HepG2 (cell line): ENCODE measurements around the gene OR6V1. TPM values are rescaled to one million over a fixed set of nuclear protein-coding genes. Genes with fewer than 3 reads are reported as not detected.

Source experiments
- ATAC-seq: fragments of 200-7000 bp; cut with Tn5 transposase; 3 replicates; pipeline ENCODE4 v1.9.1; 2020; ENCODE audit warnings: mild to moderate bottlenecking, moderate library complexity
- BruUV-seq: library from RNA; stranded (reverse); fragments of 400-500 nt; replicated peaks from 2 replicates; lab custom pipeline; 2021; lab: Mats Ljungman, UMichigan
- CTCF ChIA-PET: fragments of 300-600 bp; formaldehyde crosslinking; extraction: SDS; loops from one replicate; lab custom pipeline; 2021; ENCODE audit warnings: low total read pairs, inconsistent platforms, low intra/inter-chr PET ratio; lab: Yijun Ruan, JAX
- POLR2A ChIA-PET: fragments of 350-600 bp; sonication (Branson Sonifier 250); formaldehyde crosslinking; loops from one replicate; lab custom pipeline; 2020; ENCODE audit warnings: antibody characterized with exemption, inconsistent platforms; lab: Yijun Ruan, JAX
- DNase-seq: peaks from one replicate; pipeline ENCODE4 v3.0.0-alpha.2; 2015; ENCODE audit warnings: low spot score
- FAIRE-seq: peaks from 3 replicates; lab custom pipeline; 2011; peaks lifted over from hg19 to GRCh38; lab: Jason Lieb, UNC
- H2AFZ ChIP-seq: one replicate; pipeline ENCODE4 v1.6.1; 2011; ENCODE audit warnings: low read length, inconsistent platforms
- H3K27ac ChIP-seq: fragments of 300-600 bp; 3 replicates; pipeline ENCODE4 v1.8.0; 2011; ENCODE audit warnings: mixed run types, mild to moderate bottlenecking, mixed read lengths, low read length, inconsistent platforms; ENCODE audit not compliant: insufficient read depth; ENCODE audit errors: extremely low read length
- H3K27me3 ChIP-seq, 2 experiments: fragments of 200-600 bp in 1 of 2; 2 replicates in 1 of 2; 3 replicates in 1 of 2; pipeline versions ENCODE4 v1.6.0 to v1.8.0; 2011; ENCODE audit warnings: low read length in 2 of 2, mild to moderate bottlenecking in 2 of 2, moderate library complexity in 2 of 2, inconsistent platforms in 1 of 2; ENCODE audit not compliant: insufficient read depth in 2 of 2, control insufficient read depth in 1 of 2
- H3K36me3 ChIP-seq, 2 experiments: fragments of 200-600 bp in 1 of 2; replicated peaks in 1 of 2; 2 replicates in 1 of 2; 3 replicates in 1 of 2; pipeline versions ENCODE4 v1.5.1 to v1.8.0; 2011; ENCODE audit warnings: low read length in 2 of 2, inconsistent platforms in 1 of 2; ENCODE audit not compliant: insufficient read depth in 2 of 2, control insufficient read depth in 1 of 2
- H3K4me1 ChIP-seq: 2 replicates; pipeline ENCODE4 v1.5.1; 2012; ENCODE audit warnings: low read length, inconsistent platforms; ENCODE audit not compliant: insufficient read depth
- H3K4me2 ChIP-seq: 2 replicates; pipeline ENCODE4 v1.6.0; 2011; ENCODE audit warnings: low read depth, low read length, inconsistent platforms
- H3K4me3 ChIP-seq, 3 experiments: fragments of 200-600 bp in 1 of 3; sonication (generic), shearing (Covaris generic) in 1 of 3; replicated peaks in 1 of 3; 2 replicates each; pipeline ENCODE4 v1.5.1; 2011 to 2016; ENCODE audit warnings: low read length in 3 of 3, inconsistent platforms in 2 of 3, low read depth in 2 of 3, mild to moderate bottlenecking in 2 of 3, control low read depth in 1 of 3, mixed read lengths in 1 of 3; ENCODE audit not compliant: insufficient read depth in 1 of 3
- H3K79me2 ChIP-seq: one replicate; pipeline ENCODE4 v1.6.1; 2011; ENCODE audit warnings: low read length, inconsistent platforms; ENCODE audit not compliant: insufficient read depth
- H3K9ac ChIP-seq: 2 replicates; pipeline ENCODE4 v1.6.0; 2011; ENCODE audit warnings: mild to moderate bottlenecking, low read depth, low read length, inconsistent platforms; ENCODE audit not compliant: insufficient read depth
- H3K9me3 ChIP-seq: 2 replicates; pipeline ENCODE4 v1.5.1; 2012; ENCODE audit warnings: mild to moderate bottlenecking, low read length
- H4K20me1 ChIP-seq: 2 replicates; pipeline ENCODE4 v1.6.0; 2011; ENCODE audit warnings: inconsistent platforms, mild to moderate bottlenecking, low read length, moderate library complexity; ENCODE audit not compliant: insufficient read depth
- CERS6 ChIP-seq: sonication (generic); formaldehyde crosslinking; IDR thresholded peaks from 2 replicates; pipeline ENCODE4 v1.5.0; 2020; ENCODE audit warnings: missing genetic modification reagents
- HCFC1 ChIP-seq: fragments of 150-350 bp; IDR thresholded peaks from 2 replicates; pipeline ENCODE4 v1.6.1; 2014; ENCODE audit warnings: low read depth, low read length
- HMG20A ChIP-seq: IDR thresholded peaks from 2 replicates; pipeline ENCODE4 v1.6.1; 2016; ENCODE audit warnings: borderline replicate concordance
- NR3C1 ChIP-seq: sonication (generic); formaldehyde crosslinking; IDR thresholded peaks from 2 replicates; pipeline ENCODE4 v1.4.0; 2020; ENCODE audit warnings: missing genetic modification reagents
- SRY ChIP-seq: sonication (generic); formaldehyde crosslinking; IDR thresholded peaks from 2 replicates; pipeline ENCODE4 v1.8.0; 2022; ENCODE audit warnings: mild to moderate bottlenecking, missing genetic modification reagents
- ZFY ChIP-seq: sonication (generic); formaldehyde crosslinking; IDR thresholded peaks from 2 replicates; pipeline ENCODE4 v1.4.0; 2020; ENCODE audit warnings: missing genetic modification reagents
- WGBS: methylation state at CpG from one replicate; pipeline ENCODE4 v1.1.6; 2017; ENCODE audit warnings: low lambda C conversion rate; 5-methylcytosine and 5-hydroxymethylcytosine counted together
- in situ Hi-C: cut with HindIII; loops from 2 replicates; pipeline ENCODE4 v1.10.0; 2017; ENCODE audit warnings: low pct_unique_long_range_greater_than_20kb; ENCODE audit not compliant: extremely low pct_ligation_motif_present
- intact Hi-C: fragments of 100-400 bp; cut with micrococcal nuclease; formaldehyde crosslinking; loops from one replicate; pipeline ENCODE4 v1.10.0; 2022; ENCODE audit not compliant: unreplicated experiment
- polyA plus RNA-seq, 8 experiments: library from polyadenylated mRNA; depleted of rRNA in 3 of 8; stranded (reverse) in 7 of 8; unstranded in 1 of 8; fragments of >200 nt; fragmentation: Illumina TruSeq in 4 of 8; extraction: Trizol in 4 of 8; gene quantifications; 2 replicates each; pipeline versions ENCODE4 v1.2.1 to v1.2.3, GENCODE V29; 2011 to 2016; ENCODE audit warnings: low read depth in 4 of 8, missing spikeins in 1 of 8, mixed read lengths in 1 of 8; ENCODE audit not compliant: insufficient read depth in 1 of 8
- total RNA-seq, 5 experiments: library from RNA; depleted of rRNA; stranded (reverse); fragments of >200 nt; fragmentation: Illumina TruSeq; extraction: Trizol; gene quantifications; 2 replicates each; pipeline ENCODE4 v1.2.3, GENCODE V29; 2016; ENCODE audit warnings: low read depth in 1 of 5
- TF ChIP-seq, protein P1 (sequence below): sonication (generic); formaldehyde crosslinking; IDR thresholded peaks from 2 replicates; pipeline ENCODE4 v1.4.0; 2020; ENCODE audit warnings: missing genetic modification reagents, borderline replicate concordance
- TF ChIP-seq, protein P2 (sequence below): sonication (generic); formaldehyde crosslinking; IDR thresholded peaks from 2 replicates; pipeline ENCODE4 v1.8.1; 2023; ENCODE audit warnings: missing genetic modification reagents, inconsistent platforms, borderline replicate concordance

The OR6V1 gene
- total and polyA plus RNA-seq, 2 of the 13 experiments (the other 11 are each of a cell fraction or from before 2014, with no cell fraction given): not detected

- Histone ChIP-seq H3K9ac (no peak overlapping the region), H3K79me2 (no peaks in the 10 kb centered on the region), H3K27ac (no peak overlapping the region), H4K20me1 (no peaks in the 10 kb centered on the region), H3K27me3 (peaks cover 0 to 9% of the 10 kb centered on the region in 2 experiments; a peak in 3 of 5 replicates), H3K4me3 (no peak overlapping the region), H3K36me3 (no peaks in the 10 kb centered on the region), H3K4me1 (peaks cover 18% of the 10 kb centered on the region), H3K9me3 (no peaks in the 10 kb centered on the region), H2AFZ (no peak overlapping the region), H3K4me2 (no peak overlapping the region)
- ChIA-PET POLR2A (no interaction called here), CTCF (no interaction called here)
- DNase-seq (no peak), ATAC-seq (no peak), FAIRE-seq (no peak)
- BruUV-seq: no TSS peak
- 17% methylated on average over 2 of the region's 2 CpGs for WGBS
- in situ Hi-C loops (no loop called here), intact Hi-C loops (no loop called here)
- TF ChIP-seq SRY (CRISPR knock-in tag): no peak
- TF ChIP-seq HMG20A (CRISPR knock-in tag): no peak
- TF ChIP-seq, protein P1, sequence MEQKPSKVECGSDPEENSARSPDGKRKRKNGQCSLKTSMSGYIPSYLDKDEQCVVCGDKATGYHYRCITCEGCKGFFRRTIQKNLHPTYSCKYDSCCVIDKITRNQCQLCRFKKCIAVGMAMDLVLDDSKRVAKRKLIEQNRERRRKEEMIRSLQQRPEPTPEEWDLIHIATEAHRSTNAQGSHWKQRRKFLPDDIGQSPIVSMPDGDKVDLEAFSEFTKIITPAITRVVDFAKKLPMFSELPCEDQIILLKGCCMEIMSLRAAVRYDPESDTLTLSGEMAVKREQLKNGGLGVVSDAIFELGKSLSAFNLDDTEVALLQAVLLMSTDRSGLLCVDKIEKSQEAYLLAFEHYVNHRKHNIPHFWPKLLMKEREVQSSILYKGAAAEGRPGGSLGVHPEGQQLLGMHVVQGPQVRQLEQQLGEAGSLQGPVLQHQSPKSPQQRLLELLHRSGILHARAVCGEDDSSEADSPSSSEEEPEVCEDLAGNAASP (CRISPR knock-in tag): no peak
- TF ChIP-seq ZFY (CRISPR knock-in tag): no peak
- TF ChIP-seq NR3C1: no peak
- no peak for TF ChIP-seq HCFC1
- no peak for TF ChIP-seq CERS6
- TF ChIP-seq, protein P2, sequence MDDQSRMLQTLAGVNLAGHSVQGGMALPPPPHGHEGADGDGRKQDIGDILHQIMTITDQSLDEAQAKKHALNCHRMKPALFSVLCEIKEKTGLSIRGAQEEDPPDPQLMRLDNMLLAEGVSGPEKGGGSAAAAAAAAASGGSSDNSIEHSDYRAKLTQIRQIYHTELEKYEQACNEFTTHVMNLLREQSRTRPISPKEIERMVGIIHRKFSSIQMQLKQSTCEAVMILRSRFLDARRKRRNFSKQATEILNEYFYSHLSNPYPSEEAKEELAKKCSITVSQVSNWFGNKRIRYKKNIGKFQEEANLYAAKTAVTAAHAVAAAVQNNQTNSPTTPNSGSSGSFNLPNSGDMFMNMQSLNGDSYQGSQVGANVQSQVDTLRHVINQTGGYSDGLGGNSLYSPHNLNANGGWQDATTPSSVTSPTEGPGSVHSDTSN (CRISPR knock-in tag): no peak
Observed at GRCh38 chr7:143047326-143047725, 4.8 kb upstream of the OR6V1 start.
